Karpas-422 (cell line): ENCODE results near the gene GPC6. TPM values are rescaled to one million over a fixed set of nuclear protein-coding genes. Genes with fewer than 3 reads are reported as not detected.

Experiments used
- DNase-seq: peaks from one replicate; pipeline ENCODE4 v3.0.0-alpha.2; 2015
- H2AFZ ChIP-seq: fragments of 200-600 bp; sonication (generic); 2 replicates; pipeline ENCODE4 v1.6.1; 2014; ENCODE audit warnings: antibody characterized with exemption, low read length, mixed read lengths
- H3K27ac ChIP-seq: fragments of 200-600 bp; sonication (generic); 2 replicates; pipeline ENCODE4 v1.5.1; 2014; ENCODE audit warnings: mild to moderate bottlenecking, low read length, moderate library complexity
- H3K27me3 ChIP-seq: fragments of 200-600 bp; sonication (generic); 2 replicates; pipeline ENCODE4 v1.6.1; 2014; ENCODE audit warnings: low read length, mixed read lengths
- H3K36me3 ChIP-seq: fragments of 200-600 bp; sonication (generic); 2 replicates; pipeline ENCODE4 v1.6.1; 2014; ENCODE audit warnings: low read length, mixed read lengths; ENCODE audit not compliant: insufficient read depth
- H3K4me1 ChIP-seq: fragments of 200-600 bp; sonication (generic); 2 replicates; pipeline ENCODE4 v1.6.1; 2014; ENCODE audit warnings: mild to moderate bottlenecking, low read length, mixed read lengths
- H3K4me2 ChIP-seq: fragments of 200-600 bp; sonication (generic); 2 replicates; pipeline ENCODE4 v1.6.1; 2014; ENCODE audit warnings: low read length, low read depth, mild to moderate bottlenecking; ENCODE audit not compliant: poor library complexity, severe bottlenecking
- H3K4me3 ChIP-seq: fragments of 200-600 bp; sonication (generic); 2 replicates; pipeline ENCODE4 v1.5.1; 2014; ENCODE audit warnings: mild to moderate bottlenecking, antibody characterized with exemption, low read length, mixed read lengths
- H3K79me2 ChIP-seq: fragments of 200-600 bp; sonication (generic); 2 replicates; pipeline ENCODE4 v1.6.1; 2014; ENCODE audit warnings: mild to moderate bottlenecking, low read length, mixed read lengths
- H3K9ac ChIP-seq: fragments of 200-600 bp; sonication (generic); 2 replicates; pipeline ENCODE4 v1.6.0; 2014; ENCODE audit warnings: low read length
- H3K9me2 ChIP-seq: fragments of 200-600 bp; sonication (generic), shearing (Covaris generic); replicated peaks from 2 replicates; pipeline ENCODE4 v1.6.0; 2014; ENCODE audit warnings: mild to moderate bottlenecking, low read length, moderate library complexity; ENCODE audit not compliant: insufficient read depth
- H3K9me3 ChIP-seq: fragments of 300-700, 200-600 bp; sonication (generic); 2 replicates; pipeline ENCODE4 v1.6.1; 2014; ENCODE audit warnings: low read length, mixed read lengths
- H4K20me1 ChIP-seq: fragments of 200-600 bp; sonication (generic); 2 replicates; pipeline ENCODE4 v1.6.1; 2014; ENCODE audit warnings: mild to moderate bottlenecking, antibody characterized with exemption, low read length, low read depth; ENCODE audit not compliant: insufficient read depth
- total RNA-seq: library from RNA; depleted of rRNA; stranded (reverse); fragments of >200 nt; shearing (Covaris generic); gene quantifications from 2 replicates; pipeline ENCODE4 v1.2.3, GENCODE V29; 2014; ENCODE audit warnings: low replicate concordance

The GPC6 gene
- total RNA-seq, 1 experiment from 2014 or later, result not detected

DNA sequence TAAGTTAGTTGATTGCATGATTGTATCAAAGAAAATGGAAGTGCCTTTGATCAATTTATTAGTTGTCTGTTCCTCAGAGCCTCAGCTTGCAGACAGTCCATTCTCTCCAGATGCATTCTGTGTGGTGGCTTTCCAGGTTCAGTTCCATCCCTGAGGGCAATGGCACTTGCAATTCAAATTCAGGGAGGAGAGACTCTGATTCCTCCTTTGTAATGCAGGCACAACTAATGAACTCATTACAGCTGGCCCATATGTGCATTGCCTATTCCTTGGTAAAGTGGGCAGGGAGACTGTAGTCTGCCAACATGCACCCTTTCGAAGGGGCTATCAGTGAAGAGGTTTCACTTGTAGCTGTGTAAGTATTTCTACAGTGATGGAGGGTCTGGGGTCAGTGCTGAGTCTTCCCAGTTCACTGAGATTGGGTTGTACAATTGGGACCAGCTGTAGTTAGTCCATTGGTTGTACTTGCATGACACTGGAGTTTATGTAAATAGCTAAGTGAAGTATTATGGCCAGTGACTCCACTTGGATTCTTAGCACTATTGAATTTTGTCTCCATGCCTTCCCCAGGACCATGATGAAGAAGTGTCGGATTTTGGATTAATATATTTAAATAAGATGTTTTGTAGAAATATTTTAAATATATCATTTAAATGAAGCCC is 401.7 kb downstream of the GPC6 start:
- Histone ChIP-seq H3K4me3 (no peak overlapping the region), H3K27me3 (no peaks in the 10 kb centered on the region), H3K27ac (no peak overlapping the region), H3K9me2 (no peaks in the 10 kb centered on the region), H4K20me1 (no peaks in the 10 kb centered on the region), H3K9ac (no peak overlapping the region), H2AFZ (no peak overlapping the region), H3K4me2 (no peak overlapping the region), H3K79me2 (no peaks in the 10 kb centered on the region), H3K36me3 (no peaks in the 10 kb centered on the region), H3K4me1 (no peaks in the 10 kb centered on the region), H3K9me3 (peaks cover 33% of the 10 kb centered on the region)
- no peak for DNase-seq

GRCh38 chr13:93635616-93636032 is 409.0 kb downstream of the GPC6 start:
- H2AFZ ChIP-seq, result no peak overlapping the region
- H3K9me2 ChIP-seq, result no peaks in the 10 kb centered on the region
- no peak for DNase-seq
- H3K9ac ChIP-seq, result no peak overlapping the region
- no peaks in the 10 kb centered on the region for H4K20me1 ChIP-seq
- no peak overlapping the region for H3K4me3 ChIP-seq
- no peaks in the 10 kb centered on the region for H3K36me3 ChIP-seq
- no peak overlapping the region for H3K27ac ChIP-seq
- no peaks in the 10 kb centered on the region for H3K79me2 ChIP-seq
- H3K9me3 ChIP-seq, result peaks cover 23% of the 10 kb centered on the region
- H3K4me2 ChIP-seq, result no peak overlapping the region
- H3K4me1 ChIP-seq, result no peaks in the 10 kb centered on the region
- H3K27me3 ChIP-seq, result no peaks in the 10 kb centered on the region

DNA sequence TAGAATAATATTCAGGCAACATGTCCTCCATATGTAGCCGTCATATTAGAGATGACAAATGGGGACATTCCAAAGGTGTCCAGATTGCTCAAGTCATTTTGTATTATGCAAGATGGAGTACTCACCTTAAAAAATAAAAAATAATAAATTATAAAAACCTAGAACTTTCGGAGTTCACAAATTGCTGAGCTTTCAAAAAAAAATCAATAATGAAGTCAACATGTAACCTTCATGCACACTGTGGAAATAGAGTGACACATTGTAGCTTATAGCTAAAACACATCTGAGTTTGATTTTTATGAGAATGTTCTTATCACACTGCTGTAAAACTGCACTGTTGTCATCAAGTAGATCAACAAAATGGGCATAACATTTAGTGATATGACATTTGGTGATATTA is 411.2 kb downstream of the GPC6 start:
- Histone ChIP-seq H4K20me1 (no peaks in the 10 kb centered on the region), H3K4me2 (no peak overlapping the region)
- no peak for DNase-seq

DNA sequence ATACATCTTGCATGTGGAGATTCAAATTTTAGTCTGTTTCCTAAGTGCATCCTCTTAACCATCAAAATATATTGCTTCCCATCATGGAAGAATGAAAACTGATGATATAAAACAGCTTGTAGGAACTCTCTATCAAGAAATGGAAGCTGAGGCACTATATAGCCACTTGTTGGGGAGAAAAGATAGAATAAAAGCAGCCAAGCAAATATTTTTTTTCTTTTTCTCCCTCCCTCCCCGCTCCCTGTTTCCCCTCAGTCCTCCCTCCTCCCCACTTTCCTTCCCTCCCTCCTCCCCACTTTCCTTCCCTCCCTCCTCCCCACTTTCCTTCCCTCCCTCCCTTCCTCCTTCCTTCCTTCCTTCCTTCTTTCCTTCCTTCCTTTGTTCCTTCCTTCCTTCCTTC is 413.8 kb downstream of the GPC6 start:
- H3K79me2 ChIP-seq, result no peaks in the 10 kb centered on the region
- DNase-seq, result no peak
- no peaks in the 10 kb centered on the region for H3K36me3 ChIP-seq
- H3K9me2 ChIP-seq, result no peaks in the 10 kb centered on the region
- no peaks in the 10 kb centered on the region for H3K27me3 ChIP-seq
- no peak overlapping the region for H3K27ac ChIP-seq
- H3K4me1 ChIP-seq, result no peaks in the 10 kb centered on the region
- no peaks in the 10 kb centered on the region for H4K20me1 ChIP-seq
- H3K9me3 ChIP-seq, result peaks cover 21% of the 10 kb centered on the region
- no peak overlapping the region for H2AFZ ChIP-seq
- H3K9ac ChIP-seq, result no peak overlapping the region
- no peak overlapping the region for H3K4me2 ChIP-seq
- H3K4me3 ChIP-seq, result no peak overlapping the region

More for the DNA sequence above, 411.2 kb downstream of the GPC6 start:
- no peak overlapping the region for H3K27ac ChIP-seq
- H3K36me3 ChIP-seq, result no peaks in the 10 kb centered on the region
- no peaks in the 10 kb centered on the region for H3K9me2 ChIP-seq
- no peak overlapping the region for H3K4me3 ChIP-seq
- no peaks in the 10 kb centered on the region for H3K79me2 ChIP-seq
- H3K9ac ChIP-seq, result no peak overlapping the region
- no peaks in the 10 kb centered on the region for H3K4me1 ChIP-seq
- H3K27me3 ChIP-seq, result no peaks in the 10 kb centered on the region
- H3K9me3 ChIP-seq, result peaks cover 17% of the 10 kb centered on the region
- H2AFZ ChIP-seq, result no peak overlapping the region

DNA sequence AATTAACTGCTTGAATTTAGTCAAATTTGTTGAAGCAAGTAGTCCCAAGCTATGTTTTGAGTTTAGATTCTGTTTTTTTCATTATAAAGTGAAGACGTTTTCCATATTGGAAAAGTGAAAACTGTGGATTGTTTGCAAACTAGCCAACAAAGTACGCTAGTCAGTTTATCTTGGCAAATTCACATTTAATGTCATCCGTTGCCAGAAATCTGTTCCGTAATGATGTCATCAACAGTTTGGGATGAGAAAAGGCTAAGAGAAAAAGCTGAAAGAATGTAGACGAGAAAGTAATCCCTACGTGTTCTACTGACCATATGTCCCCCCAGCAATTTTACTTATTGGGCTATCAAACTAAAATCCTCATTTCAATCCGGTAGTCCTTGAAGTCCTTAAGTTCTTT is 419.6 kb downstream of the GPC6 start:
- H4K20me1 ChIP-seq, result no peaks in the 10 kb centered on the region
- no peaks in the 10 kb centered on the region for H3K79me2 ChIP-seq
- no peak overlapping the region for H2AFZ ChIP-seq
- no peaks in the 10 kb centered on the region for H3K36me3 ChIP-seq
- H3K4me1 ChIP-seq, result no peaks in the 10 kb centered on the region
- peaks cover 37% of the 10 kb centered on the region for H3K9me3 ChIP-seq
- DNase-seq, result no peak
- no peak overlapping the region for H3K4me2 ChIP-seq
- no peaks in the 10 kb centered on the region; the same call in 1 of the 2 replicates for H3K9me2 ChIP-seq
- no peak overlapping the region for H3K4me3 ChIP-seq
- H3K27me3 ChIP-seq, result no peaks in the 10 kb centered on the region
- no peak overlapping the region for H3K9ac ChIP-seq
- no peak overlapping the region for H3K27ac ChIP-seq

- no peaks in the 10 kb centered on the region for H3K79me2 ChIP-seq
- no peaks in the 10 kb centered on the region for H3K4me1 ChIP-seq
- no peaks in the 10 kb centered on the region for H4K20me1 ChIP-seq
- no peak overlapping the region for H3K4me3 ChIP-seq
- H2AFZ ChIP-seq, result no peak overlapping the region
- no peaks in the 10 kb centered on the region; the same call in 1 of the 2 replicates for H3K9me2 ChIP-seq
- no peak overlapping the region for H3K9ac ChIP-seq
- no peaks in the 10 kb centered on the region for H3K27me3 ChIP-seq
- H3K4me2 ChIP-seq, result no peak overlapping the region
- no peaks in the 10 kb centered on the region for H3K36me3 ChIP-seq
- no peak overlapping the region for H3K27ac ChIP-seq
- H3K9me3 ChIP-seq, result peaks cover 41% of the 10 kb centered on the region
- no peak for DNase-seq
Measured at GRCh38 chr13:93649496-93649895, 422.9 kb downstream of the GPC6 start.

- no peak overlapping the region for H3K27ac ChIP-seq
- no peak overlapping the region for H3K9ac ChIP-seq
- no peaks in the 10 kb centered on the region for H3K36me3 ChIP-seq
- no peak overlapping the region for H3K4me3 ChIP-seq
- DNase-seq, result no peak
- no peak overlapping the region for H2AFZ ChIP-seq
- H3K27me3 ChIP-seq, result no peaks in the 10 kb centered on the region
- H3K79me2 ChIP-seq, result no peaks in the 10 kb centered on the region
- peaks cover 44% of the 10 kb centered on the region for H3K9me3 ChIP-seq
- H4K20me1 ChIP-seq, result no peaks in the 10 kb centered on the region
- no peaks in the 10 kb centered on the region for H3K4me1 ChIP-seq
- H3K4me2 ChIP-seq, result no peak overlapping the region
- H3K9me2 ChIP-seq, result no peaks in the 10 kb centered on the region
Measured at GRCh38 chr13:93653776-93654175, 427.2 kb downstream of the GPC6 start.

DNA sequence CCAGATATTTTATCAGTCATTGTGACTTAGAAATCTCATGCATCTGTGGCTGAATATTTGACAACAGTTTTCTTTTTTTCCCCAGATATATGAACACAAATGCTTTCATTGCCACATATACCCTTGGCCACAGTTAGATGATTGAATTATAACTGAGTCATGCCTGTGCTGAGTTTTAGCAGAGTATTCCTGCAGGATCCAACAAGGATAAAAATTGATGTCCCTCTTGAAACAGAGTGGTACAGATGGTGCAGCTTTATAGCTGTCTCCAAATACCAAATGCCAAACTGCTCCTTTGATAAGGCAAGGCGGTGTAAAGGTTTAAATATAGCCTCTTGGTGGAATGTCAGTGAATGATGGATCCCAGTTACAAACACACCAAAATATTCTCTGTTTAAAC is 428.5 kb downstream of the GPC6 start:
- Histone ChIP-seq H3K27ac (no peak overlapping the region), H3K9ac (no peak overlapping the region), H3K9me2 (no peaks in the 10 kb centered on the region), H3K9me3 (peaks cover 44% of the 10 kb centered on the region), H3K79me2 (no peaks in the 10 kb centered on the region), H3K27me3 (no peaks in the 10 kb centered on the region), H3K36me3 (no peaks in the 10 kb centered on the region), H3K4me3 (no peak overlapping the region), H3K4me2 (no peak overlapping the region), H2AFZ (no peak overlapping the region), H4K20me1 (no peaks in the 10 kb centered on the region), H3K4me1 (no peaks in the 10 kb centered on the region)
- DNase-seq, result no peak
